ENCODE results near the gene EREG. TPM values are rescaled to one million over a fixed set of nuclear protein-coding genes. Genes with fewer than 3 reads are reported as not detected.

The EREG gene
- total and polyA plus RNA-seq, 9 of the 15 experiments (the other 6 are each of a cell fraction or from before 2014, with no cell fraction given): 0.97 to 7.3 (median 2.5) TPM

DNA sequence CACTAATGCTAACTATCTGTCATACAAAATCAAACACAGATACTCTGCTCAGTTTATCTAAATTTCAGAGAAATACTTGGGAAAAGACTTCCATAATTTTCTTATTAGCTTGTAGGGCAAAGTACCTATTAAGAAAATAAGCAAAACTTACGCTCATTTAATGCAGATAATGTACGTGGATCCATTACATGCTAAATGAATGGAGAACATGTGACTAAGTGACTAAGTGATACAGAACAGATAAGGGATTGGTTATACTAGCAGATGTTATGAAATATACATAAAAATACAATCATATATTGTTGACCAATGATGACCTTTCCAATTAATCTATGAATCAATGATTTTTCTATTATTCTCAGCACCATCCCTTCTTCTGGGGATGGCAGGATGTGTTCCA is 25.7 kb downstream of the EREG start:
- Histone ChIP-seq H3K4me2 (ENCODE audit: insufficient read depth, low read length) (no peak overlapping the region), H3K4me3 (no peak overlapping the region), H4K20me1 (replicated peaks; ENCODE audit: control insufficient read depth, insufficient read depth, low read length) (no peaks in the 10 kb centered on the region), H3K4me1 (replicated peaks in 1 of 2; ENCODE audit: control insufficient read depth in 2 of 2, insufficient read depth in 2 of 2, low read length in 2 of 2) (peaks cover 0 to 11% of the 10 kb centered on the region in 2 experiments; a peak in 2 of 5 replicates), H3K27me3 (ENCODE audit: control insufficient read depth in 2 of 2, insufficient read depth in 2 of 2, low read length in 2 of 2) (no peaks in the 10 kb centered on the region), H3K9me1 (ENCODE audit: control insufficient read depth, insufficient read depth, low read length) (no peaks in the 10 kb centered on the region), H3K9me3 (replicated peaks; ENCODE audit: control insufficient read depth, insufficient read depth, low read depth, low read length) (no peaks in the 10 kb centered on the region), H3K36me3 (ENCODE audit: control insufficient read depth, insufficient read depth, low read length) (peaks cover 8% of the 10 kb centered on the region; the same call in 2 of the 3 replicates), H3K9ac (ENCODE audit: insufficient read depth in 1 of 2, low read depth in 2 of 2, low read length in 2 of 2) (no peak overlapping the region), H3K79me2 (ENCODE audit: control insufficient read depth, insufficient read depth, low read length) (no peaks in the 10 kb centered on the region), H2AFZ (ENCODE audit: low read depth, low read length) (no peak overlapping the region), H3K27ac (ENCODE audit: extremely low read depth, low read depth, low read length) (no peak overlapping the region)
- no peak for ATAC-seq
- DNase-seq (ENCODE audit: extremely low read depth in 1 of 4, low spot score in 3 of 4): no peak
- WGBS (ENCODE audit: insufficient coverage, low coverage, missing lambda C conversion rate): 52% methylated on average over 2 of the region's 2 CpGs
- no TSS peak for BruUV-seq (replicated peaks)
- intact Hi-C loops (cut with micrococcal nuclease): no loop called here
- ChIA-PET POLR2A (no interaction called here), CTCF (ENCODE audit: low intra/inter-chr PET ratio) (no interaction called here)
- in situ Hi-C loops (cut with MboI): no loop called here
- no peak for FAIRE-seq
- TF ChIP-seq EGR1 (conservative IDR thresholded peaks at IDR 0.05) (no peak), POLR3A (IDR thresholded peaks at IDR 0.05; ENCODE audit: borderline replicate concordance, extremely low read depth, insufficient read depth, insufficient read length) (no peak), PCBP2 (IDR thresholded peaks at IDR 0.05; ENCODE audit: low read depth, low read length, poor library complexity, severe bottlenecking) (no peak), PHF20 (IDR thresholded peaks at IDR 0.05; ENCODE audit: partially characterized antibody) (no peak), MAFG (tag; conservative IDR thresholded peaks at IDR 0.05) (no peak), ZBTB26 (CRISPR knock-in tag; IDR thresholded peaks at IDR 0.05) (no peak), ARID1B (IDR thresholded peaks at IDR 0.05) (no peak), MAFF (IDR thresholded peaks at IDR 0.05; ENCODE audit: low read length) (no peak), HMBOX1 (IDR thresholded peaks at IDR 0.05) (no peak), ZNF512 (tag; IDR thresholded peaks at IDR 0.05) (no peak), ZNF740 (CRISPR knock-in tag; IDR thresholded peaks at IDR 0.05) (no peak), ZNF740 (tag; IDR thresholded peaks at IDR 0.05) (no peak), ZBTB11 (CRISPR knock-in tag; IDR thresholded peaks at IDR 0.05) (no peak), POLR2H (tag; IDR thresholded peaks at IDR 0.05; ENCODE audit: low read depth) (0 out of 2 replicates have a peak, but pooled peaks have one; percentile 25)

All from K562 (cell line).